Mesenchymal stem cell (in vitro differentiated cells and primary cell): ENCODE measurements around the gene PP2D1.

Experiments used
- DNase-seq: peaks from one replicate; pipeline ENCODE4 v3.0.0-alpha.2; 2013
- H2AFZ ChIP-seq: one replicate; pipeline ENCODE4 v1.6.1; 2013; ENCODE audit warnings: low read depth, mild to moderate bottlenecking, control low read depth, inconsistent platforms, low read length, moderate library complexity
- H2AK5ac ChIP-seq: 2 replicates; pipeline ENCODE4 v1.6.1; 2013; ENCODE audit warnings: low read length, moderate library complexity, mild to moderate bottlenecking, inconsistent platforms; ENCODE audit not compliant: severe bottlenecking
- H2BK120ac ChIP-seq: one replicate; pipeline ENCODE4 v1.6.1; 2013; ENCODE audit warnings: low read depth, mild to moderate bottlenecking, inconsistent platforms, low read length, moderate library complexity
- H2BK12ac ChIP-seq, 2 experiments: one replicate each; pipeline ENCODE4 v1.6.1; 2013; ENCODE audit warnings: inconsistent platforms in 2 of 2, low read length in 2 of 2, mild to moderate bottlenecking in 2 of 2, moderate library complexity in 2 of 2, control low read depth in 1 of 2
- H2BK15ac ChIP-seq: one replicate; pipeline ENCODE4 v1.6.1; 2013; ENCODE audit warnings: mild to moderate bottlenecking, low read depth, inconsistent platforms; ENCODE audit not compliant: poor library complexity, severe bottlenecking
- H2BK5ac ChIP-seq: 2 replicates; pipeline ENCODE4 v1.6.1; 2013; ENCODE audit warnings: low read depth, mild to moderate bottlenecking, low read length, control low read depth, inconsistent platforms; ENCODE audit not compliant: poor library complexity, severe bottlenecking
- H3K14ac ChIP-seq, 2 experiments: one replicate each; pipeline ENCODE4 v1.6.1; 2013; ENCODE audit warnings: inconsistent platforms in 2 of 2, low read length in 2 of 2, control low read depth in 1 of 2, mild to moderate bottlenecking in 1 of 2, moderate library complexity in 1 of 2
- H3K18ac ChIP-seq, 2 experiments: one replicate each; pipeline ENCODE4 v1.6.1; 2013; ENCODE audit warnings: inconsistent platforms in 2 of 2, low read length in 2 of 2, control low read depth in 1 of 2, low read depth in 1 of 2, mild to moderate bottlenecking in 1 of 2
- H3K23ac ChIP-seq, 2 experiments: one replicate each; pipeline ENCODE4 v1.6.1; 2013; ENCODE audit warnings: inconsistent platforms in 2 of 2, low read length in 2 of 2, mild to moderate bottlenecking in 2 of 2, moderate library complexity in 2 of 2, control low read depth in 1 of 2
- H3K27ac ChIP-seq: 2 replicates; pipeline ENCODE4 v1.5.1; 2013; ENCODE audit warnings: mild to moderate bottlenecking, moderate library complexity, low read length, control low read depth, inconsistent platforms; ENCODE audit not compliant: poor library complexity, severe bottlenecking
- H3K27me3 ChIP-seq, 2 experiments: 2 replicates each; pipeline versions ENCODE4 v1.6.1 to v1.7.0; 2013; ENCODE audit warnings: low read length in 2 of 2, mild to moderate bottlenecking in 2 of 2, moderate library complexity in 2 of 2, control low read depth in 1 of 2, inconsistent platforms in 1 of 2; ENCODE audit not compliant: control insufficient read depth in 1 of 2, insufficient read depth in 1 of 2
- H3K36me3 ChIP-seq, 2 experiments: 2 replicates each; pipeline versions ENCODE4 v1.6.1 to v1.7.0; 2013; ENCODE audit warnings: low read length in 2 of 2, control low read depth in 1 of 2, inconsistent platforms in 1 of 2, low read depth in 1 of 2, mild to moderate bottlenecking in 1 of 2; ENCODE audit not compliant: insufficient read depth in 2 of 2, control insufficient read depth in 1 of 2
- H3K4ac ChIP-seq, 2 experiments: one replicate each; pipeline ENCODE4 v1.6.1; 2013; ENCODE audit warnings: inconsistent platforms in 2 of 2, low read length in 2 of 2, mild to moderate bottlenecking in 2 of 2, moderate library complexity in 2 of 2, control low read depth in 1 of 2, low read depth in 1 of 2
- H3K4me1 ChIP-seq: 2 replicates; pipeline ENCODE4 v1.6.1; 2013; ENCODE audit warnings: low read depth, low read length, control low read depth; ENCODE audit not compliant: control insufficient read depth, insufficient read depth
- H3K4me2 ChIP-seq: 2 replicates; pipeline ENCODE4 v1.6.1; 2013; ENCODE audit warnings: low read length, mild to moderate bottlenecking, inconsistent platforms; ENCODE audit not compliant: poor library complexity, severe bottlenecking
- H3K4me3 ChIP-seq, 2 experiments: 2 replicates each; pipeline versions ENCODE4 v1.5.1 to v1.7.0; 2013; ENCODE audit warnings: low read length in 2 of 2, mild to moderate bottlenecking in 2 of 2, control low read depth in 1 of 2, low read depth in 1 of 2; ENCODE audit not compliant: insufficient read depth in 1 of 2
- H3K79me1 ChIP-seq: replicated peaks from 2 replicates; pipeline ENCODE4 v1.6.1; 2013; ENCODE audit warnings: mild to moderate bottlenecking, control low read depth, low read length, inconsistent platforms; ENCODE audit not compliant: poor library complexity, severe bottlenecking
- H3K9ac ChIP-seq: 2 replicates; pipeline ENCODE4 v1.7.0; 2013; ENCODE audit warnings: mild to moderate bottlenecking, low read length, moderate library complexity
- H3K9me3 ChIP-seq: 2 replicates; pipeline ENCODE4 v1.7.0; 2013; ENCODE audit warnings: mild to moderate bottlenecking, low read length; ENCODE audit not compliant: control insufficient read depth
- H4K8ac ChIP-seq: one replicate; pipeline ENCODE4 v1.6.1; 2013; ENCODE audit warnings: inconsistent platforms, mild to moderate bottlenecking, low read length, moderate library complexity
- H4K91ac ChIP-seq: one replicate; pipeline ENCODE4 v1.6.1; 2013; ENCODE audit warnings: mild to moderate bottlenecking, low read length, inconsistent platforms
- WGBS: methylation state at CpG from one replicate; pipeline ENCODE4 v1.1.7; 2013; ENCODE audit warnings: mixed read lengths; 5-methylcytosine and 5-hydroxymethylcytosine counted together

The PP2D1 gene

GRCh38 chr3:20052851-20053250 lies 40.8 kb upstream of the PP2D1 start:
- no peak overlapping the region for H3K4me2 ChIP-seq
- H3K14ac ChIP-seq: no peak overlapping the region
- no peak overlapping the region for H2AK5ac ChIP-seq
- WGBS: 98% methylated on average over 7 of the region's 7 CpGs
- H3K36me3 ChIP-seq: no peaks in the 10 kb centered on the region
- H3K9me3 ChIP-seq: no peaks in the 10 kb centered on the region
- H3K4ac ChIP-seq: no peak overlapping the region
- H3K4me3 ChIP-seq: no peak overlapping the region
- H3K4me1 ChIP-seq: peaks cover 13% of the 10 kb centered on the region
- H4K91ac ChIP-seq: no peak overlapping the region
- peaks cover 22% of the 10 kb centered on the region for H3K79me1 ChIP-seq
- H3K27me3 ChIP-seq: no peaks in the 10 kb centered on the region
- no peak overlapping the region for H2AFZ ChIP-seq
- no peak overlapping the region for H3K23ac ChIP-seq
- H4K8ac ChIP-seq: no peak overlapping the region
- H3K27ac ChIP-seq: no peak overlapping the region
- H2BK12ac ChIP-seq: no peak overlapping the region
- H3K9ac ChIP-seq: no peak overlapping the region
- H3K18ac ChIP-seq: no peak overlapping the region
- H2BK15ac ChIP-seq: no peak overlapping the region
- DNase-seq: no peak
- H2BK120ac ChIP-seq: no peak overlapping the region
- no peak overlapping the region for H2BK5ac ChIP-seq

- Histone ChIP-seq H3K79me1 (peaks cover 23% of the 10 kb centered on the region), H3K9me3 (no peaks in the 10 kb centered on the region), H2AK5ac (no peak overlapping the region), H2BK5ac (no peak overlapping the region), H3K18ac (no peak overlapping the region), H2BK120ac (no peak overlapping the region), H3K4me1 (peaks cover 12% of the 10 kb centered on the region), H4K91ac (no peak overlapping the region), H4K8ac (no peak overlapping the region), H3K4me3 (no peak overlapping the region), H2BK12ac (no peak overlapping the region), H3K36me3 (no peaks in the 10 kb centered on the region), H3K14ac (no peak overlapping the region), H3K23ac (no peak overlapping the region), H3K4me2 (no peak overlapping the region), H3K27me3 (no peaks in the 10 kb centered on the region), H3K4ac (no peak overlapping the region), H2BK15ac (no peak overlapping the region), H3K27ac (no peak overlapping the region), H2AFZ (no peak overlapping the region), H3K9ac (no peak overlapping the region)
- 96% methylated on average over 3 of the region's 4 CpGs for WGBS
- DNase-seq: no peak
Measured at GRCh38 chr3:20051123-20051806, 39.2 kb upstream of the PP2D1 start.

GRCh38 chr3:20047976-20048883 lies 36.2 kb upstream of the PP2D1 start:
- Histone ChIP-seq H3K14ac (no peak overlapping the region), H3K9ac (peak overlapping the region; percentile 68), H3K4ac (no peak overlapping the region), H2AFZ (no peak overlapping the region), H3K27ac (no peak overlapping the region), H2AK5ac (no peak overlapping the region), H3K4me2 (no peak overlapping the region), H2BK15ac (no peak overlapping the region), H4K8ac (no peak overlapping the region), H3K9me3 (no peaks in the 10 kb centered on the region), H3K23ac (no peak overlapping the region), H2BK12ac (no peak overlapping the region), H3K36me3 (no peaks in the 10 kb centered on the region), H3K79me1 (peaks cover 37% of the 10 kb centered on the region), H3K27me3 (no peaks in the 10 kb centered on the region), H4K91ac (no peak overlapping the region), H3K4me1 (peaks cover 5% of the 10 kb centered on the region), H3K18ac (no peak overlapping the region), H3K4me3 (peak overlapping the region in 1 of 2 experiments; percentile 39), H2BK120ac (no peak overlapping the region), H2BK5ac (no peak overlapping the region)
- 57% methylated on average over 9 of the region's 9 CpGs for WGBS
- no peak for DNase-seq

GRCh38 chr3:20047341-20047779 lies 35.3 kb upstream of the PP2D1 start:
- Histone ChIP-seq H3K4me3 (no peak overlapping the region), H3K18ac (no peak overlapping the region), H3K27ac (no peak overlapping the region), H3K9me3 (no peaks in the 10 kb centered on the region), H3K4me2 (no peak overlapping the region), H2BK15ac (no peak overlapping the region), H2AK5ac (no peak overlapping the region), H3K27me3 (no peaks in the 10 kb centered on the region), H2BK120ac (no peak overlapping the region), H3K14ac (no peak overlapping the region), H2AFZ (no peak overlapping the region), H2BK12ac (no peak overlapping the region), H3K79me1 (peaks cover 37% of the 10 kb centered on the region), H3K23ac (no peak overlapping the region), H3K4me1 (peaks cover 7% of the 10 kb centered on the region), H2BK5ac (no peak overlapping the region), H3K36me3 (no peaks in the 10 kb centered on the region), H3K4ac (no peak overlapping the region), H4K91ac (no peak overlapping the region), H3K9ac (peak overlapping the region; percentile 68), H4K8ac (no peak overlapping the region)
- DNase-seq: no peak
- WGBS: 92% methylated on average over 7 of the region's 7 CpGs
